GM18858 (cell line): ENCODE measurements around the gene AGXT.
"Not testable (repeated sequence)": the region's sequence is repeated elsewhere in the genome, so short reads cannot be mapped to it uniquely, and the experiment has no call there.

Experiments used
- ATAC-seq: cut with Tn5 transposase; IDR thresholded peaks from one replicate; pipeline ENCODE4 v1.9.1; 2021; ENCODE audit not compliant: unreplicated experiment

AGXT gene

GRCh38 chr2:240839152-240840143, 29.2 kb upstream of the AGXT start:
- ATAC-seq, result no peak

- ATAC-seq, result no peak
These were observed 28.1 kb upstream of the AGXT start for GRCh38 chr2:240840435-240841060.

- ATAC-seq, result not testable (repeated sequence)
These were observed 22.3 kb upstream of the AGXT start for GRCh38 chr2:240846309-240846708.

- no peak for ATAC-seq
These were observed 21.6 kb upstream of the AGXT start for GRCh38 chr2:240846873-240847595.

- no peak for ATAC-seq
These were observed 20.8 kb upstream of the AGXT start for GRCh38 chr2:240847817-240848216.

GRCh38 chr2:240848900-240849680, 19.5 kb upstream of the AGXT start:
- no peak for ATAC-seq

GRCh38 chr2:240850026-240850425, 18.6 kb upstream of the AGXT start:
- no peak for ATAC-seq

GRCh38 chr2:240850756-240851077, 17.9 kb upstream of the AGXT start:
- no peak for ATAC-seq

GRCh38 chr2:240851078-240851991, 17.3 kb upstream of the AGXT start:
- ATAC-seq, result no peak

- ATAC-seq, result no peak
These were observed 15.8 kb upstream of the AGXT start for GRCh38 chr2:240852671-240853314.

- ATAC-seq, result no peak
These were observed 13.0 kb upstream of the AGXT start for GRCh38 chr2:240855670-240856069.

GRCh38 chr2:240856151-240856980, 12.3 kb upstream of the AGXT start:
- ATAC-seq, result no peak

GRCh38 chr2:240857039-240858008, 11.3 kb upstream of the AGXT start:
- ATAC-seq, result no peak

GRCh38 chr2:240858321-240858720, 10.3 kb upstream of the AGXT start:
- ATAC-seq, result no peak

- no peak for ATAC-seq
These were observed 9.8 kb upstream of the AGXT start for GRCh38 chr2:240858871-240859270.

- no peak for ATAC-seq
These were observed 7.1 kb upstream of the AGXT start for GRCh38 chr2:240861547-240861946.

- no peak for ATAC-seq
These were observed 4.1 kb upstream of the AGXT start for GRCh38 chr2:240864475-240864874.
